Adipocyte (in vitro differentiated cells): ENCODE results near the gene C7orf25.

Experiments used
- DNase-seq: peaks from one replicate; pipeline ENCODE4 v3.0.0-alpha.2; 2015; ENCODE audit warnings: low read depth
- H3K27me3 ChIP-seq: replicated peaks from 2 replicates; pipeline ENCODE4 v1.7.0; 2013; ENCODE audit warnings: mild to moderate bottlenecking, low read length, moderate library complexity; ENCODE audit not compliant: control insufficient read depth, insufficient read depth
- H3K36me3 ChIP-seq: 2 replicates; pipeline ENCODE4 v1.7.0; 2013; ENCODE audit warnings: low read length, mild to moderate bottlenecking, moderate library complexity; ENCODE audit not compliant: control insufficient read depth, insufficient read depth, severe bottlenecking
- H3K4me1 ChIP-seq: 2 replicates; pipeline ENCODE4 v1.7.0; 2013; ENCODE audit warnings: mild to moderate bottlenecking, low read length, moderate library complexity; ENCODE audit not compliant: control insufficient read depth, insufficient read depth
- H3K4me3 ChIP-seq: 2 replicates; pipeline ENCODE4 v1.7.0; 2013; ENCODE audit warnings: mild to moderate bottlenecking, low read length, moderate library complexity
- H3K9ac ChIP-seq: 2 replicates; pipeline ENCODE4 v1.7.0; 2013; ENCODE audit warnings: mild to moderate bottlenecking, low read length, moderate library complexity
- H3K9me3 ChIP-seq: 2 replicates; pipeline ENCODE4 v1.7.0; 2013; ENCODE audit warnings: mild to moderate bottlenecking, low read length, moderate library complexity; ENCODE audit not compliant: control insufficient read depth

C7orf25 gene

DNA sequence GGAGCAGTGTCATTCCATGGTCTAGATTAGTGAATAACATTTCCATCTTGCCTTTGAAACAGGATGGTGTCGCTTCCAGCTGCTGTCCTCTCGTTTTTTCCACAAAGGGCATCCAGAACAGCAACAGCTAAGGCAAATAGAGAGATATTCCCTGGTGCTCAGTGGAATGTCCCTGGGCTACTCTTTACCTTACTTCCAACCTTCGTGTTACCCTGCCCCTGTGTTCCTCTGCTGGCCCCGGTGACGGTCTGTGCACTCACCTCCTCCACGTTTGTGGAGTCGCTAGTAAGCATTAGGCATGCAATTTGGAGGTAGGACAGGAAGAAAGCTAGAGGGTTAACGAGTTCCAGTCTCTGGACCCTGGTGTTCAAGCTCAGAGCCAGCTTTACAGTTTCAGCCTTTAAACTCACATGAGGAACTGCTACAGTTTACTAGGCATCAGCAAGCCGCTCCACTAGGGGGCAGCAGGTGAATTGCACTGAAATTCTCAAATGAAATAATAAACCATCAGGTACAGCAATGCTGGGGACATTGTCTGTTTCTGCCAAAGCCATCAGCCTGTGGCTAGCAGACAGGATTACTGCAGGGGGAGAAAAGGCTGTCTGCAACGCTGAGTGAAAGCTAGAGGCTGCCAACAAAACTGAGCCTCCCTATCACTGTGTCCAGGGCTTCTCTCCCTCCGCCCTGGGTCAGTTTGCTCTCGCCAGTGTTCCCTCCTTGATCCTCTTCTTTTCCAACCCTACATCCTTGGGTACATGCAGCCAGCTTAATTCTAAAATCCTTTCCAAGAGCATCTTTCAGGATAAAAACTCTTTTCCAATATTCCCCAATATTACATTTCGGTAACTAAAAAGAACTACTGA, 29.3 kb upstream of the C7orf25 start:
- no peaks in the 10 kb centered on the region for H3K9me3 ChIP-seq
- no peaks in the 10 kb centered on the region for H3K27me3 ChIP-seq
- H3K9ac ChIP-seq = no peak overlapping the region
- DNase-seq = peak; percentile 90
- peaks cover 4% of the 10 kb centered on the region for H3K4me1 ChIP-seq
- H3K4me3 ChIP-seq = no peak overlapping the region
- peaks cover 40% of the 10 kb centered on the region for H3K36me3 ChIP-seq

DNA sequence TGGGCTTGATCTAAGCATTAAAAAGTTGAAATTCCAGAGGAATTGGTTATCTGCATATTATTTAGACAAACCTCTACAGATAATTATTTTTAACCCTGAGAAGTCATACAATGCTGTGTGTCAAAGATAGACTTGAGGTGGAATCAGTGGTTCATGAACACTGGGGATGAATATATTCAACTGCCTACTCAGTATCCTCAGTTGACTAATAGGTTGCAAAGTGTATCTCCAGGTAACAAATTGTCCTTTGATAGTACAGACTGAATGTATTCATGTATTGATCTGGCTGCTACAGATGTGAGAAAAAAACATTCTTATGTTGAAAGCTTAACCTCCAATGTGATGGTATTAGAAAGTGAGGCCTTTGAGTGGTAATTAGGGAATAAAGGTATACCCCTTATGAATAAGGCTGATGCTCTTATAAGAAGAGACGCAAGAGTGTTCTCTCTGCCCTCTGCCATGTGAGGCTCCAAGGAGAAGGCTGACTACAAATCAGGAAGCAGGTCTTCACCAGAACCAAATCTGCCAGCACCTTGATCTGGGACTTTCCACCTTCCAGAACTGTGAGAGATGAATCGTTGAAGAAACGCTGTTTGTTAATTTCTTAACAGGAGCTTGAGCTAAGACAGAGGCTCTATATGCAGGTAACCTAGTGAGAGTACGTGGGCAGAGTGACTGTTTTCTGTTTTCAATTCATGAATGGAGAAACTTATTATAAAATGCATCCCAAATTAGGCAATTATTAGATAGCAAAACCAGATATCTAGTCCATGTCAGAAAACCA, 27.8 kb upstream of the C7orf25 start:
- H3K9me3 ChIP-seq = no peaks in the 10 kb centered on the region
- H3K36me3 ChIP-seq = peaks cover 55% of the 10 kb centered on the region
- H3K4me1 ChIP-seq = peaks cover 3% of the 10 kb centered on the region
- H3K4me3 ChIP-seq = no peak overlapping the region
- no peak for DNase-seq
- H3K27me3 ChIP-seq = no peaks in the 10 kb centered on the region
- no peak overlapping the region for H3K9ac ChIP-seq

DNA sequence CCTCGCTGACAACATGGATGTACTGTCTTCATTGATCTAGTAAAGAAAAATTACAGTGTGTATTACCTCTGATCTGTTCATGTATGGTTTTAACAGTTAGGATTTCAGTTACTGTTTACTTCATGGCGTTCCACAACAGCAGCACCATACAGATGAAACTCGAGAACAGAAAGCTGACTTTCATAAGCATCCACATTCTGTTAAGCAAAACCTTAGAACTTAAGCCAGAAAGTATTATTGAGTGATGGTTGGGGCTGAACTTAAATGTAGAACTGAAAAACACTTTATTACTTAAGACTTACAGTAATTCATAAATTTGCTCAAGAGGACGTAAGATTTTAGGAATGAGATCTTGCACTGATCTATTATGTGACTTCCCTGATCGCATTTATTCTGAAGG, 24.0 kb upstream of the C7orf25 start:
- DNase-seq = no peak
- Histone ChIP-seq H3K9me3 (no peaks in the 10 kb centered on the region), H3K4me1 (peaks cover 11% of the 10 kb centered on the region), H3K9ac (no peak overlapping the region), H3K27me3 (no peaks in the 10 kb centered on the region), H3K36me3 (peaks cover 55% of the 10 kb centered on the region), H3K4me3 (no peak overlapping the region)

DNA sequence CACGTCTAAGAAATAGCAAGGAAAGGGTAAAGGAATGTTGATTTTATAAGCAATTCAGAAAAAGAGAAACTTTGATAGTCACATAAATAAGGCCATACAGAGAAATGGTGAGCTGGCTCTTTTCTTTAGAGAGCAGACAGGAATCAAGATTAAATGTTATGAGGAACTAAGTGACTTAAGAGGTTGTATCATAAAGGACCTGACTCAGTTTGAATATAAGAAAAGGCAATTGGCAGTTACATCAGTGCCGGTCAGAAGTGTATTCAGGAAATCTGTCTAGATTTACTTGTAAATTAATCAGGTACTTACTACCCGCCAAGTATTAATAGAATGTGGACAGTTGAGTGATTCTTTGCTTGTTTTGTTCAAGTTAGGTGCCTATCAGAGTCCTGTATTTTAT, 22.4 kb upstream of the C7orf25 start:
- H3K4me3 ChIP-seq = no peak overlapping the region

DNA sequence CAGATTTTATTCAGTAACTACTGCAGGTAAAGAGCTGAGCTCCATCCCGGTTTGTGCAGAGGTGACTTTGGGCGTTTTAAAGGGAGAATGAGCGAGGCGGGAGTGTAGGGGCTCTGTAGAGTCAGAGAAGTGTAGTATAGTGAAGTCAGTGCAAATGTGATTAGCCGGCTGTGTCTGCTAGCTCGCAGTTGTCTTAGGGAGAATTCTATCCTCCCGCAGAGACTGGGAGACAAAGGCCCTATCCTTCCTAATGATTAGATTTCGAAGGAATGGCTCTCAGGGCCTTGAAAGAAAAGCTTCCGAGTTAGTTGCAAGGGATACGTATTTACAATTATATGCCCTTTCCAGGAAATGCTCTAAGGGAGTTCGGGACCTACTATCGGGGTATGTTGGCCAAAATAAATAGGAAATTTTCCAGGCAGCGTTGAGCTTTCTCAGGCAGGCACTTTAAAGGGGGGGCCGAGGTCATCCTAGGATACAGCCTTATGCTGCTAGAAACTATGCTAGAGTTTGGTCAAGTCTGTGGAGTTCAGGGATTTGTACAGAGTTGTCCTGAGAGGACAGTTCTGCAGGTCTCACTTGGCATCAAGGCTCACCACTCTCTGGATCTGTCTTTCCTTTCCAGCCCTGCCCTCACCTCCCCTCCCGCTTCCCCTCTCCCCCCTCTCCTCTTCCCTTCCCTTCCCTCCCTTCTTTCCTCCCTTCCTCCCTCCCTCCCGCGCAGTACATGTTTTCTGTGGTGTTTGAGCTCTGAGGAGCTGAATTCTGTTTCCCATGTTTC, 21.1 kb upstream of the C7orf25 start:
- Histone ChIP-seq H3K27me3 (no peaks in the 10 kb centered on the region), H3K4me3 (peak overlapping the region; percentile 98), H3K36me3 (peaks cover 31% of the 10 kb centered on the region), H3K9ac (peak overlapping the region; percentile 97), H3K4me1 (peaks cover 37% of the 10 kb centered on the region), H3K9me3 (no peaks in the 10 kb centered on the region)
- peak; percentile 59 for DNase-seq

More for the DNA sequence above, 22.4 kb upstream of the C7orf25 start:
- Histone ChIP-seq H3K4me1 (peaks cover 26% of the 10 kb centered on the region), H3K36me3 (peaks cover 44% of the 10 kb centered on the region), H3K9me3 (no peaks in the 10 kb centered on the region), H3K27me3 (no peaks in the 10 kb centered on the region), H3K9ac (no peak overlapping the region)
- no peak for DNase-seq

DNA sequence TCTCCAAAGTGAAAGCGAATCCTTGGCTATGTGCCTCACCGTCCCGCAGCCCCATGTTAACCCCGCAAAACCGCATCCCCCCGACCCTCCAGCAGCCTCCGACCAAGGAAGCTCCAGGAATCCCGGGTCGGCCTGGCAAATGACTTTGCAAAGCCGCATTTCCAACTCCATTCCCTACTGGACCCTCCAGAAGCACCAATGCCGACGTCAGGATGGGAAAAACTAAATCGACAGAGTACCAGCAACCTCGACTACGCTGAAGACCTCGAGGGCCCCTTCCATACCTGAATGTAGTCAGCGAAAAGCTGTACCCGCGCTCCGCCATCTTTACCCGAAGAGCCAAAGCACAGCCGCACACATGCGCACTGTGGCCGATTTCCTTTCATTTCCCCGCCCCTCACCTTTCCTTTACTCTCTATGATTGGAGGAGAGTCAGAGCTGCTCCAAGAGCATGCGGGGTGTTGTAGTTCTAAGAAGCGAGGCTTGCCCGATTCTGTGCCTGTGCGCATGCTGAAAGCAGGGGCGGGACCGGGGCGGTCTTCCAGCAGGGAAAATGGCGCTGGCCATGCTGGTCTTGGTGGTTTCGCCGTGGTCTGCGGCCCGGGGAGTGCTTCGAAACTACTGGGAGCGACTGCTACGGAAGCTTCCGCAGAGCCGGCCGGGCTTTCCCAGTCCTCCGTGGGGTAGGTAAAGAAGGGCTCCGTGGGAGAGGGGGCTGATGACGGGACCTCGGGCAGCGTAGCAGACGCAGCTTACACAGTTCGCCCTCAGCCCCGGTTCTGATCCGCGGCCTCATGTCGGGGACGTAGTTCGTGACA, 20.2 kb upstream of the C7orf25 start, which contains the start of the genes MRPL32 and PSMA2:
TSS of gene MRPL32 (plus strand) at position 543 of the 818 bp plus-strand sequence. CDS start at position 554, 11 bp downstream.
TSS of gene PSMA2 (minus strand) at position 341 of the 818 bp plus-strand sequence. CDS start at position 325, 16 bp downstream.
- peaks cover 44% of the 10 kb centered on the region for H3K4me1 ChIP-seq
- H3K9me3 ChIP-seq = no peaks in the 10 kb centered on the region
- H3K4me3 ChIP-seq = peak within 1 kb of the TSS; percentile 98
- no peaks in the 10 kb centered on the region for H3K27me3 ChIP-seq
- H3K9ac ChIP-seq = peak within 1 kb of the TSS; percentile 97
- DNase-seq = peak; percentile 99
- H3K36me3 ChIP-seq = peaks cover 26% of the 10 kb centered on the region

DNA sequence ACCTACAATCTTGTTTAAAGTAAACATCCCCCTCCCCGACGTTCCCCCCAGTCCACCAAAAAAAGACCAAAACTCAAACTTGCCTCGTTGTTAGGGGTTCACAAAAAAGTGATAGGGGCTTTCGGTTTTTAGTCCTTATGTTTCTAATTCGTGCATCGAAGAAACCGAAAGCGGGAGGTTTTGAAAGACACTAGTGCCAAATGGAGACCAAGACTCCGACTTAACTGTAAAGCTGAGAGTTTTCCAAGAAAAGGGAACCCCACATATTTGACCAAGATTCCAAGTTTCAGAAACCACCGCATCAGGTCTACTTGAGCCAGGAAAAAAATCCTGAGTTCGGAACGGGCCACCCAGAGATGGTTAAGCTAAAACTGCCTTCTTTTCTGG, 19.6 kb upstream of the C7orf25 start:
- Histone ChIP-seq H3K36me3 (peaks cover 27% of the 10 kb centered on the region), H3K9ac (peak overlapping the region; percentile 97), H3K4me3 (peak overlapping the region; percentile 98), H3K4me1 (peaks cover 44% of the 10 kb centered on the region), H3K9me3 (no peaks in the 10 kb centered on the region), H3K27me3 (no peaks in the 10 kb centered on the region)
- DNase-seq = peak; percentile 70

DNA sequence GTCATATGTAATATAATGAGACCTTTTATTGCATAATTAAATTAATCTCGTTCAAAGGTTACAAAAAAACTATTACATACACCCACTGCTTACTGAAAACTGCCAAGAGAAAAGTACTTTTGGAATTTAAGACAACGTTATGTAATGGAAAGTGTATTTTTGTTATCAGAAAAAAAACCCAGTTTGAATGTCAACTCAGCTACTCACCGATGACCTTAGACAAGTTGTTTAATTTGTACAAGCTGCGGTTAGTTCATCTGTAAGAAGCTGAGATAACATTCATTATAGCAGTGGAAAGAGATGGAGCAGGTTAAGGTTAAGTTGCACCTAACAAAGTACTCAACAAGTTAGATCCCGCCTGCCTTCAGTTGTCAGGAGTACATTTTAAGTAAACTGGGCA, 19.0 kb upstream of the C7orf25 start:
- peak overlapping the region; percentile 98 for H3K4me3 ChIP-seq
- peaks cover 44% of the 10 kb centered on the region for H3K4me1 ChIP-seq
- peaks cover 28% of the 10 kb centered on the region for H3K36me3 ChIP-seq
- peak overlapping the region; percentile 97 for H3K9ac ChIP-seq
- no peaks in the 10 kb centered on the region for H3K27me3 ChIP-seq
- no peaks in the 10 kb centered on the region for H3K9me3 ChIP-seq
- peak; percentile 33 for DNase-seq

DNA sequence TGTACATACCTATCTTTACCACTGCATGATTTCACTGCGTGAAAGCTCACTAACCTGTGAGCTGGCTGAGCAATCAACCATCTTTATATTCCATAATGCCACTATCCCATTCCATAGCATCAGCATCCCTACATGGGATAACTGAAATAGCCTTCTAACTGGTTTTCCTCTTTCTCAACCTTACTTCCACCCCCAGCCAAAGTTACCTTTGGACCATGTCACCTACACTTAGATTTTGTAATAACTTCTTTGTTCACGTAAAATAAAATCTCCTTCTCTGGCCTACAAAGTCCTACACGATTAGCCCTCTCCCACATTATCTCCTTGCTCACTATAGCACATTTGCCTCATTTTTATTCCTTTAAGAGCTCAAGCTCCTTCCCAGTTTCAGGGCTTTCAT, 17.6 kb upstream of the C7orf25 start:
- Histone ChIP-seq H3K4me1 (peaks cover 48% of the 10 kb centered on the region), H3K4me3 (peak overlapping the region; percentile 98), H3K9me3 (no peaks in the 10 kb centered on the region), H3K27me3 (no peaks in the 10 kb centered on the region), H3K36me3 (peaks cover 31% of the 10 kb centered on the region), H3K9ac (no peak overlapping the region)
- DNase-seq = no peak

DNA sequence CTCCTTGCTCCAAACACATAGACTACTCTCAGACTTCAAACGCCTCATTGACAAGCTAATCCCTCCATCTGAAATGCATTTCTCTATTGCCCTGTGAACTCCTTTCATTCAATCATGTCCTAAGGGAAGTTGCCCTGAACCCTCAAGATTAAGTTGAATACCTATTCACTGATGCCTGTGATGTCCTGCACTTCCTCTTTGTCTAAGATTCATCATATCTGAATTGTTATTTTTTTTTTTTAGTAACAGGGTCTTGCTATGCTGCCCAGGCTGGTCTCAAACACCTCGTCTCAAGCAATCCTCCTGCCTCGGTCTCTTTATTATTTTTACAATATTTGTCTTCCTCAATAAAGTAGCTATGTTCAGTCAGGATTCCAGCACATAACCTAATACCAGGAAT, 16.9 kb upstream of the C7orf25 start:
- H3K9ac ChIP-seq = no peak overlapping the region
- no peak overlapping the region for H3K4me3 ChIP-seq
- no peak for DNase-seq
- H3K4me1 ChIP-seq = peaks cover 42% of the 10 kb centered on the region
- H3K27me3 ChIP-seq = no peaks in the 10 kb centered on the region
- peaks cover 37% of the 10 kb centered on the region for H3K36me3 ChIP-seq
- H3K9me3 ChIP-seq = no peaks in the 10 kb centered on the region
